Fibroblast of lung (primary cell): ENCODE measurements around the gene ACOXL. TPM values are rescaled to one million over a fixed set of nuclear protein-coding genes. Genes with fewer than 3 reads are reported as not detected.

ENCODE experiments used
- DNase-seq, 2 donors: peaks; one replicate each; pipeline versions ENCODE4 v3.0.0 to v3.0.0-alpha.2; 2010; ENCODE audit warnings: low read depth in 2 of 2
- H2AFZ ChIP-seq: 2 replicates; pipeline ENCODE4 v1.5.1; 2012; ENCODE audit warnings: low read length, control low read depth, inconsistent platforms
- H3K27ac ChIP-seq: 2 replicates; pipeline ENCODE4 v1.5.1; 2011; ENCODE audit warnings: low read length, control low read depth; ENCODE audit not compliant: insufficient read depth
- H3K27me3 ChIP-seq: 2 replicates; pipeline ENCODE4 v1.5.1; 2011; ENCODE audit warnings: mild to moderate bottlenecking, low read length; ENCODE audit not compliant: control insufficient read depth, insufficient read depth
- H3K36me3 ChIP-seq: 2 replicates; pipeline ENCODE4 v1.5.1; 2011; ENCODE audit warnings: low read length; ENCODE audit not compliant: control insufficient read depth, insufficient read depth
- H3K4me1 ChIP-seq: 2 replicates; pipeline ENCODE4 v1.5.1; 2011; ENCODE audit warnings: low read length; ENCODE audit not compliant: control insufficient read depth, insufficient read depth; ENCODE audit errors: extremely low read depth
- H3K4me2 ChIP-seq: 2 replicates; pipeline ENCODE4 v1.5.1; 2011; ENCODE audit warnings: low read length, control low read depth; ENCODE audit not compliant: insufficient read depth; ENCODE audit errors: extremely low read depth
- H3K4me3 ChIP-seq, 4 experiments: fragments of 200-600 bp in 1 of 4; sonication (generic) in 1 of 4; replicated peaks in 1 of 4; 2 replicates each; pipeline ENCODE4 v1.5.1; 2011 to 2016; ENCODE audit warnings: low read length in 4 of 4, low read depth in 3 of 4, mild to moderate bottlenecking in 3 of 4, control low read depth in 2 of 4, inconsistent platforms in 1 of 4, mixed read lengths in 1 of 4; ENCODE audit not compliant: insufficient read depth in 1 of 4; ENCODE audit errors: control extremely low read depth in 1 of 4
- H3K79me2 ChIP-seq: 2 replicates; pipeline ENCODE4 v1.5.1; 2012; ENCODE audit warnings: mild to moderate bottlenecking, low read length, inconsistent platforms; ENCODE audit not compliant: control insufficient read depth, insufficient read depth
- H3K9ac ChIP-seq: 2 replicates; pipeline ENCODE4 v1.5.1; 2011; ENCODE audit warnings: mild to moderate bottlenecking, low read length, control low read depth; ENCODE audit not compliant: insufficient read depth
- H3K9me3 ChIP-seq: 2 replicates; pipeline ENCODE4 v1.5.1; 2012; ENCODE audit warnings: low read depth, low read length; ENCODE audit not compliant: control insufficient read depth, insufficient read depth
- H4K20me1 ChIP-seq: 2 replicates; pipeline ENCODE4 v1.5.1; 2011; ENCODE audit warnings: low read length; ENCODE audit not compliant: control insufficient read depth, insufficient read depth; ENCODE audit errors: extremely low read depth
- EZH2 ChIP-seq: IDR thresholded peaks from 2 replicates; pipeline ENCODE4 v1.5.1; 2012; ENCODE audit warnings: low read length, control low read depth, mild to moderate bottlenecking; ENCODE audit errors: missing control alignments
- polyA plus RNA-seq, 2 donors: library from polyadenylated mRNA; depleted of rRNA in 1 of 2; stranded (reverse) in 1 of 2; unstranded in 1 of 2; fragments of >200 nt; gene quantifications; 2 replicates each; pipeline ENCODE4 v1.2.1, GENCODE V29; 2011 to 2012; ENCODE audit warnings: missing spikeins in 1 of 2
- total RNA-seq: library from RNA; depleted of rRNA; stranded (reverse); fragments of >200 nt; gene quantifications from 2 replicates; pipeline ENCODE4 v1.2.1, GENCODE V29; 2014
- TF ChIP-seq, protein P1 (sequence below), 2 donors: IDR thresholded peaks in 1 of 2; conservative IDR thresholded peaks in 1 of 2; 1 replicate in 1 of 2; 2 replicates in 1 of 2; pipeline ENCODE4 v1.5.1; 2011 to 2012; ENCODE audit warnings: low read length in 2 of 2, control low read depth in 1 of 2, inconsistent platforms in 1 of 2, low read depth in 1 of 2, mild to moderate bottlenecking in 1 of 2

Gene ACOXL
- total and polyA plus RNA-seq, 2 donors (not counting 1 experiment from before 2014, with no cell fraction given) = not detected

DNA sequence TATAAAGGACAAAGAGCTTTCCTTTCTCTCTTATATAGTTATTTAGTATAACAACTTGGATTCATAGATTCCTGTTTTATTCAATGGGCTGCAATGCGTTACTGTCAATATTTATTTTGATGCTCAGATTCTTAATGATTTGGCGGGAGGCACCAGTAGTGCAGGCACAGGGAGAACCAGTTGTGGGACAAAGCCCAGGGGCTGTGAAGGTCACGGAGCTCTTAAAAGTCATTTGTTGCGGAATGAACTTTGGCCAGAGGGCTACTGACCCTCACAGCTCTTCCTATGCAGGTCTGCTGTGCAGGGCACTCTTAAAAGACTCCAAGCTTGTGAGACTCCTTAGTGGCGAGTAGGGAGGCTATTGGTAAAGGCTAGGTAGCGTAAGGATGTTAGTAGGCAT is 422.4 kb downstream of the ACOXL start:
- H3K4me1 ChIP-seq = no peaks in the 10 kb centered on the region
- H3K4me2 ChIP-seq = no peak overlapping the region
- H3K36me3 ChIP-seq = no peaks in the 10 kb centered on the region
- no peaks in the 10 kb centered on the region for H3K9me3 ChIP-seq
- TF ChIP-seq, protein P1, sequence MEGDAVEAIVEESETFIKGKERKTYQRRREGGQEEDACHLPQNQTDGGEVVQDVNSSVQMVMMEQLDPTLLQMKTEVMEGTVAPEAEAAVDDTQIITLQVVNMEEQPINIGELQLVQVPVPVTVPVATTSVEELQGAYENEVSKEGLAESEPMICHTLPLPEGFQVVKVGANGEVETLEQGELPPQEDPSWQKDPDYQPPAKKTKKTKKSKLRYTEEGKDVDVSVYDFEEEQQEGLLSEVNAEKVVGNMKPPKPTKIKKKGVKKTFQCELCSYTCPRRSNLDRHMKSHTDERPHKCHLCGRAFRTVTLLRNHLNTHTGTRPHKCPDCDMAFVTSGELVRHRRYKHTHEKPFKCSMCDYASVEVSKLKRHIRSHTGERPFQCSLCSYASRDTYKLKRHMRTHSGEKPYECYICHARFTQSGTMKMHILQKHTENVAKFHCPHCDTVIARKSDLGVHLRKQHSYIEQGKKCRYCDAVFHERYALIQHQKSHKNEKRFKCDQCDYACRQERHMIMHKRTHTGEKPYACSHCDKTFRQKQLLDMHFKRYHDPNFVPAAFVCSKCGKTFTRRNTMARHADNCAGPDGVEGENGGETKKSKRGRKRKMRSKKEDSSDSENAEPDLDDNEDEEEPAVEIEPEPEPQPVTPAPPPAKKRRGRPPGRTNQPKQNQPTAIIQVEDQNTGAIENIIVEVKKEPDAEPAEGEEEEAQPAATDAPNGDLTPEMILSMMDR (conservative IDR thresholded peaks at IDR 0.05 in 1 of 2, IDR thresholded peaks at IDR 0.05 in 1 of 2; ENCODE audit: low read depth in 1 of 2, low read length in 2 of 2) = no peak
- TF ChIP-seq EZH2 = no peak
- H3K4me3 ChIP-seq = no peak overlapping the region
- H3K27ac ChIP-seq = no peak overlapping the region
- H2AFZ ChIP-seq = no peak overlapping the region
- H3K79me2 ChIP-seq = no peaks in the 10 kb centered on the region
- no peaks in the 10 kb centered on the region for H4K20me1 ChIP-seq
- H3K9ac ChIP-seq = no peak overlapping the region
- no peak for DNase-seq
- no peaks in the 10 kb centered on the region for H3K27me3 ChIP-seq

DNA sequence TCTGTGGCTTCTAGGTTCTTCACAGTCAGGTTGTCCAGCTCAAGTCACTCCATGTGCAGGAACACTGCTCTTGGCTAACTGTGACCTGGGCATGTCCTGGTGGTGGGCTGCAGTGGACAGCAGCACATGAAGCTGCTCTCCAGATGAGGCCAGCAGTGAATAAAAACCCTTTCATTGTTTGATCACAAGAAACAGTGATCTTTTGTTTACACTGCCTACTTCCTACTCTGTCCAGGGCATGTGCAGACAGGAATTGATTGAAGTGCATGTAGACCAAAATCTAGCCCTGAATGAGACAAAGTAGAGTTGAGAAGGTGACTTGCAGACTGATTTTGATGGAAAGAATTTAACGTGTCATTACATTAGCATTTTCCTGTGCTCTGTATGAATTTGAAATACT is 423.2 kb downstream of the ACOXL start:
- Histone ChIP-seq H3K4me2 (no peak overlapping the region), H3K27me3 (no peaks in the 10 kb centered on the region), H3K4me1 (peaks cover 5% of the 10 kb centered on the region), H3K27ac (no peak overlapping the region), H3K79me2 (no peaks in the 10 kb centered on the region), H3K4me3 (no peak overlapping the region), H3K9me3 (no peaks in the 10 kb centered on the region), H3K36me3 (no peaks in the 10 kb centered on the region), H4K20me1 (no peaks in the 10 kb centered on the region), H3K9ac (no peak overlapping the region), H2AFZ (no peak overlapping the region)
- TF ChIP-seq, protein P1 (conservative IDR thresholded peaks at IDR 0.05 in 1 of 2, IDR thresholded peaks at IDR 0.05 in 1 of 2; ENCODE audit: low read depth in 1 of 2, low read length in 2 of 2) = no peak
- no peak for TF ChIP-seq EZH2
- peak in 1 of 2 donors; percentile 45 for DNase-seq

DNA sequence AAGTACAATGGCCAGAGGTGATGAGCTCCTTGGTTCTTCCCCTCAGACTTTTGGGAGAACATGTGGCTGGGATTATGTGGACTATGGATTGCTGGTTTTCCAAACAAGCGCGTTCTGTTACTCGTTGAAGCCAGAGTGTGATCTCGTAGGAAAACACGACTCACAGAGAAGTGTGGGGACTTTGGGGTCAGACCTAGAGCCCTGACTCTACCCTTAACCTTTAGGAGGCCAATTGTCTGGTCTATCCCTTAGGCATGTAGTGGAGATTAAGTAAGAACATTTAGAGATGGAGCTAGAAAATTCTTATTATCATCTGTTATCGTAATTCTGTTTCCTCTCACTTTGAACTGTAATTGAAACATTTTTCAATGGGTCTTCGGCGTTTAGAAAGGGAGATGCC is 424.2 kb downstream of the ACOXL start:
- Histone ChIP-seq H3K4me1 (peaks cover 10% of the 10 kb centered on the region), H3K27me3 (no peaks in the 10 kb centered on the region), H3K4me2 (no peak overlapping the region), H3K9ac (no peak overlapping the region), H4K20me1 (no peaks in the 10 kb centered on the region), H3K4me3 (no peak overlapping the region), H3K27ac (no peak overlapping the region), H3K79me2 (no peaks in the 10 kb centered on the region), H3K9me3 (no peaks in the 10 kb centered on the region), H2AFZ (no peak overlapping the region), H3K36me3 (no peaks in the 10 kb centered on the region)
- no peak for DNase-seq
- no peak for TF ChIP-seq EZH2
- TF ChIP-seq, protein P1 (conservative IDR thresholded peaks at IDR 0.05 in 1 of 2, IDR thresholded peaks at IDR 0.05 in 1 of 2; ENCODE audit: low read depth in 1 of 2, low read length in 2 of 2) = no peak
